K562 (cell line): ENCODE results near the gene SLC6A16. TPM values are rescaled to one million over a fixed set of nuclear protein-coding genes. Genes with fewer than 3 reads are reported as not detected.

Source experiments
- CHD7 ChIP-seq: fragments of 200-600 bp; sonication (generic); IDR thresholded peaks from one replicate; pipeline ENCODE4 v1.6.1; 2012; ENCODE audit warnings: mild to moderate bottlenecking, low read depth, low read length, inconsistent platforms
- HES1 ChIP-seq: fragments of 450-650 bp; IDR thresholded peaks from 2 replicates; pipeline ENCODE4 v1.6.1; 2016; ENCODE audit warnings: low read depth, mild to moderate bottlenecking, moderate library complexity
- MECOM ChIP-seq: fragments of 250-450 bp; sonication (Bioruptor Pico); IDR thresholded peaks from 2 replicates; pipeline ENCODE4 v1.8.0; 2022; ENCODE audit warnings: inconsistent platforms
- MNT ChIP-seq, 2 experiments: fragments of 450-650 bp; conservative IDR thresholded peaks; 2 replicates each; pipeline ENCODE4 v1.6.1; 2017; ENCODE audit warnings: mild to moderate bottlenecking in 2 of 2, moderate library complexity in 2 of 2
- SIX5 ChIP-seq, 2 experiments: IDR thresholded peaks; 2 replicates each; pipeline ENCODE4 v1.6.1; 2011; ENCODE audit warnings: low read length in 2 of 2, borderline replicate concordance in 1 of 2, low read depth in 1 of 2, mild to moderate bottlenecking in 1 of 2, moderate library complexity in 1 of 2; ENCODE audit not compliant: insufficient read depth in 1 of 2
- USF2 ChIP-seq: sonication (generic); formaldehyde crosslinking; IDR thresholded peaks from 2 replicates; pipeline ENCODE4 v1.5.0; 2020; ENCODE audit warnings: missing genetic modification reagents
- polyA plus RNA-seq, 8 experiments: library from polyadenylated mRNA; depleted of rRNA in 4 of 8; stranded (reverse) in 5 of 8; unstranded in 3 of 8; fragments of >200 nt; fragmentation: Nextera tagmentation in 2 of 8; fragmentation: Illumina TruSeq in 1 of 8; extraction: Ambion mirVana in 2 of 8; extraction: Trizol in 1 of 8; gene quantifications; 2 replicates each; pipeline versions ENCODE4 v1.2.1 to v1.2.3, GENCODE V29; 2011 to 2014; ENCODE audit warnings: inconsistent platforms in 1 of 8, missing spikeins in 1 of 8
- total RNA-seq, 7 experiments: library from RNA; depleted of rRNA in 6 of 7; stranded (reverse); fragments of >200 nt in 6 of 7; fragmentation: Illumina TruSeq in 2 of 7; extraction: Trizol in 2 of 7; gene quantifications; 2 replicates each; pipeline versions ENCODE4 v1.2.1 to v1.2.3, GENCODE V29; 2011 to 2021; ENCODE audit warnings: low replicate concordance in 1 of 7

The SLC6A16 gene
- total and polyA plus RNA-seq, 9 of the 15 experiments (the other 6 are each of a cell fraction or from before 2014, with no cell fraction given), result 0.05 to 0.95 (median 0.36) TPM

- TF ChIP-seq CHD7 (no peak), MNT (conservative IDR thresholded peaks at IDR 0.05) (no peak), HES1 (no peak), MECOM (CRISPR knock-in tag) (no peak), SIX5 (IDR thresholded peaks at IDR 0.05; ENCODE audit: borderline replicate concordance in 1 of 2, insufficient read depth in 1 of 2, low read depth in 1 of 2, low read length in 2 of 2) (peak; percentile 77 to 78; a peak in 3 of 4 replicates), USF2 (peak; percentile 93)
- TF ChIP-seq, all 486 proteins: peak for 30
These were observed 22.8 kb upstream of the SLC6A16 start (continued) for GRCh38 chr19:49347835-49348234.
